Measurements from ENCODE around the gene CTTN.

DNA sequence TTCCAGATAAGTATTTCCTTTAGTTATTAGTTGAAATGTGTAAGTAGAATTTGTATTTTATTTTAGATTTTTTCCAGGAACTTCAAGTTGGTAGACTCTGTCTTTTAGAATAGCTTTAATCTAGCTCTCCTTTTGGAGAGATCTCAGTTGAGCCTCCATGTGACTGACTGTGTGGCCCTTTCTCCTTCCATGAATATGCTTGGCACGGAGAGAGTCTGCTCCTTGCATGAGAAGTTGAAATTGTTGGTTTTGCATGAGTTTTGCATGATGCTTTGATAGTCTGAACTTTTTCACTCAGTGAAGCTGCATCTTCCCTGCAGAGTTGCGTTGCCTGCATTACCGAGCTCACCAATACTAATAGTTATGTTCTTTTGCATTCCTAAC is 32.8 kb upstream of the CTTN start:
- TF ChIP-seq POLR2AphosphoS5 (IDR thresholded peaks at IDR 0.05; ENCODE audit: low read depth, low read length), result no peak
- no peak for TF ChIP-seq TCF7L2 (IDR thresholded peaks at IDR 0.05; ENCODE audit: low read depth, low read length)
- TF ChIP-seq, protein P1, sequence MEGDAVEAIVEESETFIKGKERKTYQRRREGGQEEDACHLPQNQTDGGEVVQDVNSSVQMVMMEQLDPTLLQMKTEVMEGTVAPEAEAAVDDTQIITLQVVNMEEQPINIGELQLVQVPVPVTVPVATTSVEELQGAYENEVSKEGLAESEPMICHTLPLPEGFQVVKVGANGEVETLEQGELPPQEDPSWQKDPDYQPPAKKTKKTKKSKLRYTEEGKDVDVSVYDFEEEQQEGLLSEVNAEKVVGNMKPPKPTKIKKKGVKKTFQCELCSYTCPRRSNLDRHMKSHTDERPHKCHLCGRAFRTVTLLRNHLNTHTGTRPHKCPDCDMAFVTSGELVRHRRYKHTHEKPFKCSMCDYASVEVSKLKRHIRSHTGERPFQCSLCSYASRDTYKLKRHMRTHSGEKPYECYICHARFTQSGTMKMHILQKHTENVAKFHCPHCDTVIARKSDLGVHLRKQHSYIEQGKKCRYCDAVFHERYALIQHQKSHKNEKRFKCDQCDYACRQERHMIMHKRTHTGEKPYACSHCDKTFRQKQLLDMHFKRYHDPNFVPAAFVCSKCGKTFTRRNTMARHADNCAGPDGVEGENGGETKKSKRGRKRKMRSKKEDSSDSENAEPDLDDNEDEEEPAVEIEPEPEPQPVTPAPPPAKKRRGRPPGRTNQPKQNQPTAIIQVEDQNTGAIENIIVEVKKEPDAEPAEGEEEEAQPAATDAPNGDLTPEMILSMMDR (IDR thresholded peaks at IDR 0.05), result no peak

All from Panc1 (cell line).